ENCODE results near the gene SMIM23. TPM values are rescaled to one million over a fixed set of nuclear protein-coding genes. Genes with fewer than 3 reads are reported as not detected.
A peak's percentile ranks its signal among the peaks of the same experiment; 100 is the strongest.

Gene SMIM23
- total RNA-seq, result not detected

DNA sequence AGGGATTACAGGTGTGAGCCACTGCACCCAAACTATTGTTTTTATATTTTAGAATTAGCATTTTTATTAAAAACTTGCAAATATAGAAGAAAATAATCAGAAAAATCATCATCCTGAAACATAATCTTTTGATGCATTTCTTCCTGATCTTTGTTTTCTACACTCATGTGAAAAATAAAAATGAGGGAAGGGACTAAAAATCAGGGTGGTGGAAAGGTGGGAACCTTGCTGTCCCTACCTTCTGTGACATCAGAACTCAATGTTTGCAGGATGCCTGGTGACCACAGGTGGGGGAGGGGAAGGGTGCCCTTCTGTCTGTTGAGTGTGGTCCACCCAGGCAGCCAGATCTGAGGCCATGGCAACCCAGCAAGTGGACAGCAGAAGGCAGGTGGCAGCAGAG lies at the start of gene SMIM23:
TSS of gene SMIM23 (plus strand) at position 301 of the 400 bp plus-strand sequence. CDS start at position 356, 55 bp downstream.
- Histone ChIP-seq H3K9me3 (no peaks in the 10 kb centered on the region), H3K36me3 (no peaks in the 10 kb centered on the region), H3K27ac (no peak within 1 kb of the TSS), H3K4me1 (no peaks in the 10 kb centered on the region), H3K4me3 (no peak within 1 kb of the TSS), H3K27me3 (no peaks in the 10 kb centered on the region)
- no peak for DNase-seq (ENCODE audit: low spot score)
- no peak for TF ChIP-seq CTCF (IDR thresholded peaks at IDR 0.05)

DNA sequence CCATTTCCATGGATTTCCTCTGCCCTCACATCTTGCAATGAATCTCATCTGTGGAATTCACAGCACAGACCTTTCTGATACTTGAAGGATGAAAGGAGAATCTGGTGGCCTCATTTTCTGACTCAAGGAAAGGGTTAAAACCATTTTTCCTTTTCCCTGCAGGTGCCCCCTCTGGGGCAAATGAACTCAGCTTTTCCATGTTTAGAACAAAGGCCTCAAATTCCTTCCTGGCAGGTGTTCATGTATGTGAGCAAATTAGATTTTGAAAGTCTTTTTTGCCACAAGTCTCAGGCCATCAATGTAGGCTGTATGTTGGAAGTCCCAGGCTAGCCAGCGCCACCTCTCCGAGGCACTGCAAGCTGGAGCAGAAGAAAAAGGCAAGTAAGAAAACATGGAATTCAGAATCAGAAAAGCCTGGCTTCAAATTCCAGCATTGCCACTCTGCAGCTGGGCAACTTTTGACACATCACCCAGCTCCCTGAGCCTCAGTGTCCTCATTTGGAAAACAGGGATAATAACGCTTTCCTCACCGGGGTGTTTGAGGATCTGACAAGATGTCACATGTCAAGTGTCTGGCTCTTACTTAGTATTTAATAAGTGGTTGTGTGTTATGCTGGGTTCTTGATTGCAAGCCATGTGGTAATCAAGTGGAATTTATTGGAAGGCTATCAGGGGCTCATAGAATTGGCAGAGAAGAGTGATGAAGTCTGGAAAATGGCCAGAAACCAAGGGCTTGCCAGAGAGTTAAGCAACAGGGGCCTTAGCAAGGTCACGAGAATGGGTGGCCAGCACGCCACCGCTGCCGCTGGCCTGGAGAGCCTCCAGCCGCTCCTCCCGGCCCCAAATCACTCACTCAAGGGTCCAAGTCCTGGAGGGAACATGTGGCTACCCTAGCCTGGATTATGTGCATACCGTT lies 48.4 kb upstream of the SMIM23 start:
- no peaks in the 10 kb centered on the region for H3K36me3 ChIP-seq
- H3K27ac ChIP-seq, result peak overlapping the region in 1 of 2 donors; percentile 3
- no peaks in the 10 kb centered on the region for H3K9me3 ChIP-seq
- H3K27me3 ChIP-seq, result no peaks in the 10 kb centered on the region
- H3K4me1 ChIP-seq, result peaks cover 0 to 14% of the 10 kb centered on the region in 2 donors
- no peak overlapping the region for H3K4me3 ChIP-seq
- TF ChIP-seq CTCF (IDR thresholded peaks at IDR 0.05), result no peak
- DNase-seq (ENCODE audit: low spot score), result no peak

- H3K27ac ChIP-seq, result no peak overlapping the region
- no peak for TF ChIP-seq CTCF (IDR thresholded peaks at IDR 0.05)
- no peak for DNase-seq (ENCODE audit: low spot score)
Observed at GRCh38 chr5:171738501-171738900, 47.1 kb upstream of the SMIM23 start.

DNA sequence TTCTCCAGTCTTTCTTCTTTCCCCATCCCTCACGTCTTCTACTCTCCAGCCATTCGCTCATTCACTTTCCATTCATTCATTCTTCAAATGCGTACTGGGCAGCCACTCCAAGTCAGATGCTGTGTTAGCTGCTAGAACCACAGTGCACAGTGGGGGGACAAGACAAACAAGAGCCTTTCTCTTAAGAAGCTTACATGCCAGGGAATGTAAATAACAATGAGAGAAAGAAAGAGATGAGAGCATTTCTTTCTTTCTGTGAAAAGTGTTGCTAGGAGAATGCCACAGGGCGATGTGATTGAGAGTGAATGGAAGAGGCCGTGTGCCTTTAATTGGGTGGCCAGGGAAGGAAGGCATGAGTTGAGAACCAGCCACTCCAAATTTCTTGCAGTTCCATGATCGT lies 46.3 kb upstream of the SMIM23 start:
- TF ChIP-seq CTCF (IDR thresholded peaks at IDR 0.05), result no peak
- Histone ChIP-seq H3K27me3 (no peaks in the 10 kb centered on the region), H3K4me3 (no peak overlapping the region), H3K9me3 (no peaks in the 10 kb centered on the region), H3K4me1 (peaks cover 0 to 14% of the 10 kb centered on the region in 2 donors), H3K36me3 (no peaks in the 10 kb centered on the region), H3K27ac (no peak overlapping the region)
- DNase-seq (ENCODE audit: low spot score), result no peak

More at GRCh38 chr5:171738501-171738900, 47.1 kb upstream of the SMIM23 start:
- no peaks in the 10 kb centered on the region for H3K36me3 ChIP-seq
- no peak overlapping the region for H3K4me3 ChIP-seq
- peaks cover 0 to 14% of the 10 kb centered on the region in 2 donors for H3K4me1 ChIP-seq
- no peaks in the 10 kb centered on the region for H3K9me3 ChIP-seq
- no peaks in the 10 kb centered on the region for H3K27me3 ChIP-seq

DNA sequence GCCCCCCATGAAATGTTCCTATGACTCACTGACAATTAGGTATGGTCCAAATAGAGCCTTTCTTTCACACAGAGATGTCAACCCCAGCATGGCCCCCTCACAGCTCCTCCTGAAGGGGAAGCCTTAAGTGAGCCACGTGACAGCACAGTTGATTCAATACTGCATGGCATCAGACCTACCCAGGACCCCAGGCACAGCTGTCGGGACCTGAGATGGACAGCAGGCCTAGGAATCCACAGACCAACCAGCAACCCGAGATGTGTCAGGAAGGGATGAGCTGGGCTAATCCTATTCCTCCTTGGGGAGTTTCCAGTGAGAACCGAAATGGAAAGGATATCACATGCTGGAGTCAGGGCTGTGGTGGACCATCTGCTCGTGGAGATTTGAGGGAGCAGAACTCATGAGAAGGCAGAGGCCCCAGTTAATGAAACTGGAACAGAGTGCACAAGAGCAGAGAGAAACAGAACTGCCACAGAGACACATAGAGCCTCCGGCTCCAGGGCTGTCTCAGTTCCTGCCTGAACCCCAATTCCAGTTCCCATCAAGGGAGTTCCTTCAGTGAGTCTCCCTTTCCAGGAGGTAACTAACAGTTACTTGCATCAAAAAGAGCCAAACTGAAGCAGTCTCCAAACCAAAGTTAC lies 42.1 kb upstream of the SMIM23 start:
- TF ChIP-seq CTCF (IDR thresholded peaks at IDR 0.05), result no peak
- no peaks in the 10 kb centered on the region for H3K27me3 ChIP-seq
- H3K4me3 ChIP-seq, result no peak overlapping the region
- H3K4me1 ChIP-seq, result no peaks in the 10 kb centered on the region
- no peaks in the 10 kb centered on the region for H3K36me3 ChIP-seq
- no peaks in the 10 kb centered on the region for H3K9me3 ChIP-seq
- no peak overlapping the region for H3K27ac ChIP-seq
- DNase-seq (ENCODE audit: low spot score), result no peak
